ENCODE results near the gene CTIF.
"Not testable (repeated sequence)": the region's sequence is repeated elsewhere in the genome, so short reads cannot be mapped to it uniquely, and the experiment has no call there.

CTIF gene

GRCh38 chr18:48640566-48641270 lies 101.9 kb downstream of the CTIF start:
- DNase-seq (ENCODE audit: low read depth in 2 of 3, low spot score in 1 of 3), result no peak

- no peak for DNase-seq (ENCODE audit: low read depth in 2 of 3, low spot score in 1 of 3)
Measured at GRCh38 chr18:48641981-48642380, 103.2 kb downstream of the CTIF start.

- no peak for DNase-seq (ENCODE audit: low read depth in 2 of 3, low spot score in 1 of 3)
Measured at GRCh38 chr18:48642503-48642902, 103.7 kb downstream of the CTIF start.

- no peak for DNase-seq (ENCODE audit: low read depth in 2 of 3, low spot score in 1 of 3)
Measured at GRCh38 chr18:48643262-48643661, 104.4 kb downstream of the CTIF start.

GRCh38 chr18:48644029-48644428 lies 105.2 kb downstream of the CTIF start:
- DNase-seq (ENCODE audit: low read depth in 2 of 3, low spot score in 1 of 3), result no peak

- DNase-seq (ENCODE audit: low read depth in 2 of 3, low spot score in 1 of 3), result no peak
Measured at GRCh38 chr18:48645427-48646002, 106.7 kb downstream of the CTIF start.

- DNase-seq (ENCODE audit: low read depth in 2 of 3, low spot score in 1 of 3), result no peak
Measured at GRCh38 chr18:48646976-48647375, 108.1 kb downstream of the CTIF start.

- no peak for DNase-seq (ENCODE audit: low read depth in 2 of 3, low spot score in 1 of 3)
Measured at GRCh38 chr18:48649231-48649630, 110.4 kb downstream of the CTIF start.

GRCh38 chr18:48654591-48654990 lies 115.8 kb downstream of the CTIF start:
- DNase-seq (ENCODE audit: low read depth in 2 of 3, low spot score in 1 of 3), result not testable (repeated sequence)

- DNase-seq (ENCODE audit: low read depth in 2 of 3, low spot score in 1 of 3), result no peak
Measured at GRCh38 chr18:48655508-48655907, 116.7 kb downstream of the CTIF start.

GRCh38 chr18:48656176-48656575 lies 117.3 kb downstream of the CTIF start:
- DNase-seq (ENCODE audit: low read depth in 2 of 3, low spot score in 1 of 3), result no peak

GRCh38 chr18:48656582-48656981 lies 117.8 kb downstream of the CTIF start:
- no peak for DNase-seq (ENCODE audit: low read depth in 2 of 3, low spot score in 1 of 3)

GRCh38 chr18:48657447-48658120 lies 118.8 kb downstream of the CTIF start:
- DNase-seq (ENCODE audit: low read depth in 2 of 3, low spot score in 1 of 3), result no peak

GRCh38 chr18:48658721-48659120 lies 119.9 kb downstream of the CTIF start:
- no peak for DNase-seq (ENCODE audit: low read depth in 2 of 3, low spot score in 1 of 3)

- DNase-seq (ENCODE audit: low read depth in 2 of 3, low spot score in 1 of 3), result no peak
Measured at GRCh38 chr18:48659188-48660009, 120.6 kb downstream of the CTIF start.

GRCh38 chr18:48660346-48661228 lies 121.8 kb downstream of the CTIF start:
- no peak for DNase-seq (ENCODE audit: low read depth in 2 of 3, low spot score in 1 of 3)

GRCh38 chr18:48661421-48661820 lies 122.6 kb downstream of the CTIF start:
- no peak for DNase-seq (ENCODE audit: low read depth in 2 of 3, low spot score in 1 of 3)

GRCh38 chr18:48662011-48662661 lies 123.3 kb downstream of the CTIF start:
- no peak for DNase-seq (ENCODE audit: low read depth in 2 of 3, low spot score in 1 of 3)

GRCh38 chr18:48663096-48663930 lies 124.5 kb downstream of the CTIF start:
- no peak for DNase-seq (ENCODE audit: low read depth in 2 of 3, low spot score in 1 of 3)

All from stimulated activated CD4-positive, alpha-beta T cell treated with anti-CD3 and anti-CD28 coated beads, Interleukin-12 subunit alpha, Interleukin-12 subunit beta, amount 100 ng/mL, for 48 hours (primary cell).